ENCODE measurements around the gene PABPC1L. TPM values are rescaled to one million over a fixed set of nuclear protein-coding genes. Genes with fewer than 3 reads are reported as not detected.

PABPC1L gene
- total RNA-seq, 2 donors from 2014 or later: 58.2 to 113 TPM

GRCh38 chr20:44938637-44939036, 28.8 kb downstream of the PABPC1L start:
- Mint-ChIP-seq H3K4me1 (ENCODE audit: low read depth in 2 of 2) (peaks cover 0 to 7% of the 10 kb centered on the region in 2 donors), H3K27ac (no peak overlapping the region), H3K4me3 (no peak overlapping the region), H3K27me3 (no peaks in the 10 kb centered on the region), H3K36me3 (peaks cover 21% of the 10 kb centered on the region), H3K9me3 (no peaks in the 10 kb centered on the region)
- DNase-seq (ENCODE audit: low spot score) (no peak), ATAC-seq (no peak)

- no peak for ATAC-seq
- H3K27ac Mint-ChIP-seq: no peak overlapping the region
- peaks cover 20% of the 10 kb centered on the region for H3K36me3 Mint-ChIP-seq
These were observed 31.3 kb downstream of the PABPC1L start for GRCh38 chr20:44941120-44941691.

GRCh38 chr20:44942264-44942973, 32.6 kb downstream of the PABPC1L start:
- Mint-ChIP-seq H3K27me3 (no peaks in the 10 kb centered on the region), H3K4me3 (no peak overlapping the region), H3K36me3 (peaks cover 28% of the 10 kb centered on the region), H3K9me3 (no peaks in the 10 kb centered on the region), H3K27ac (no peak overlapping the region), H3K4me1 (ENCODE audit: low read depth in 2 of 2) (peaks cover 6 to 7% of the 10 kb centered on the region in 2 donors)
- ATAC-seq (peak in 1 of 2 donors; percentile 13), DNase-seq (ENCODE audit: low spot score) (no peak)

More at GRCh38 chr20:44941120-44941691, 31.3 kb downstream of the PABPC1L start:
- Mint-ChIP-seq H3K4me1 (ENCODE audit: low read depth in 2 of 2) (peaks cover under 1 to 7% of the 10 kb centered on the region in 2 donors), H3K27me3 (no peaks in the 10 kb centered on the region), H3K4me3 (no peak overlapping the region), H3K9me3 (no peaks in the 10 kb centered on the region)
- DNase-seq (ENCODE audit: low spot score): no peak

GRCh38 chr20:44943828-44944227, 34.0 kb downstream of the PABPC1L start:
- ATAC-seq: no peak
- Mint-ChIP-seq H3K4me3 (no peak overlapping the region), H3K4me1 (ENCODE audit: low read depth in 2 of 2) (peaks cover 6 to 7% of the 10 kb centered on the region in 2 donors), H3K9me3 (no peaks in the 10 kb centered on the region), H3K27me3 (no peaks in the 10 kb centered on the region), H3K27ac (no peak overlapping the region), H3K36me3 (peaks cover 28% of the 10 kb centered on the region)
- no peak for DNase-seq (ENCODE audit: low spot score)

- Mint-ChIP-seq H3K27me3 (no peaks in the 10 kb centered on the region), H3K9me3 (no peaks in the 10 kb centered on the region), H3K27ac (no peak overlapping the region), H3K4me3 (no peak overlapping the region), H3K4me1 (ENCODE audit: low read depth in 2 of 2) (peaks cover 6 to 9% of the 10 kb centered on the region in 2 donors), H3K36me3 (peaks cover 33% of the 10 kb centered on the region)
- no peak for DNase-seq (ENCODE audit: low spot score)
- ATAC-seq: no peak
These were observed 35.4 kb downstream of the PABPC1L start for GRCh38 chr20:44945261-44945660.

GRCh38 chr20:44946271-44946852, 36.5 kb downstream of the PABPC1L start:
- H3K36me3 Mint-ChIP-seq: peaks cover 34% of the 10 kb centered on the region
- no peak overlapping the region for H3K4me3 Mint-ChIP-seq
- DNase-seq (ENCODE audit: low spot score) (no peak), ATAC-seq (no peak)
- H3K9me3 Mint-ChIP-seq: no peaks in the 10 kb centered on the region
- H3K27me3 Mint-ChIP-seq: no peaks in the 10 kb centered on the region
- H3K27ac Mint-ChIP-seq: no peak overlapping the region
- H3K4me1 Mint-ChIP-seq (ENCODE audit: low read depth in 2 of 2): peaks cover 6% of the 10 kb centered on the region in 2 donors

GRCh38 chr20:44948107-44948506, 38.2 kb downstream of the PABPC1L start:
- Mint-ChIP-seq H3K27me3 (no peaks in the 10 kb centered on the region), H3K4me3 (no peak overlapping the region), H3K36me3 (peaks cover 36% of the 10 kb centered on the region), H3K4me1 (ENCODE audit: low read depth in 2 of 2) (peaks cover 8 to 14% of the 10 kb centered on the region in 2 donors), H3K27ac (no peak overlapping the region), H3K9me3 (no peaks in the 10 kb centered on the region)
- ATAC-seq (no peak), DNase-seq (ENCODE audit: low spot score) (no peak)

- no peak overlapping the region for H3K27ac Mint-ChIP-seq
These were observed 38.7 kb downstream of the PABPC1L start for GRCh38 chr20:44948513-44948912.

GRCh38 chr20:44950368-44950767, 40.5 kb downstream of the PABPC1L start:
- no peak overlapping the region for H3K4me3 Mint-ChIP-seq
- no peak for DNase-seq (ENCODE audit: low spot score)
- peaks cover 51% of the 10 kb centered on the region for H3K36me3 Mint-ChIP-seq
- peaks cover 14 to 24% of the 10 kb centered on the region in 2 donors for H3K4me1 Mint-ChIP-seq (ENCODE audit: low read depth in 2 of 2)
- ATAC-seq: no peak
- H3K27ac Mint-ChIP-seq: peak overlapping the region in 1 of 2 donors; percentile 27
- no peaks in the 10 kb centered on the region for H3K27me3 Mint-ChIP-seq
- no peaks in the 10 kb centered on the region for H3K9me3 Mint-ChIP-seq

More at GRCh38 chr20:44948513-44948912, 38.7 kb downstream of the PABPC1L start:
- Mint-ChIP-seq H3K36me3 (peaks cover 40% of the 10 kb centered on the region), H3K9me3 (no peaks in the 10 kb centered on the region), H3K27me3 (no peaks in the 10 kb centered on the region), H3K4me1 (ENCODE audit: low read depth in 2 of 2) (peaks cover 12 to 18% of the 10 kb centered on the region in 2 donors), H3K4me3 (no peak overlapping the region)
- DNase-seq (ENCODE audit: low spot score): no peak
- no peak for ATAC-seq

- H3K27me3 Mint-ChIP-seq: no peaks in the 10 kb centered on the region
- no peak overlapping the region for H3K4me3 Mint-ChIP-seq
These were observed 42.9 kb downstream of the PABPC1L start for GRCh38 chr20:44952731-44953130.

GRCh38 chr20:44954211-44954610, 44.4 kb downstream of the PABPC1L start:
- ATAC-seq: no peak
- no peaks in the 10 kb centered on the region for H3K27me3 Mint-ChIP-seq
- no peak overlapping the region for H3K27ac Mint-ChIP-seq
- H3K9me3 Mint-ChIP-seq: no peaks in the 10 kb centered on the region
- H3K4me1 Mint-ChIP-seq (ENCODE audit: low read depth in 2 of 2): peaks cover 31 to 37% of the 10 kb centered on the region in 2 donors
- no peak overlapping the region for H3K4me3 Mint-ChIP-seq
- H3K36me3 Mint-ChIP-seq: peaks cover 57% of the 10 kb centered on the region
- no peak for DNase-seq (ENCODE audit: low spot score)

More at GRCh38 chr20:44952731-44953130, 42.9 kb downstream of the PABPC1L start:
- Mint-ChIP-seq H3K36me3 (peaks cover 52% of the 10 kb centered on the region), H3K9me3 (no peaks in the 10 kb centered on the region), H3K4me1 (ENCODE audit: low read depth in 2 of 2) (peaks cover 19 to 25% of the 10 kb centered on the region in 2 donors), H3K27ac (peak overlapping the region; percentile 16 to 29)
- DNase-seq (ENCODE audit: low spot score): no peak
- ATAC-seq: no peak

- peaks cover 35 to 44% of the 10 kb centered on the region in 2 donors for H3K4me1 Mint-ChIP-seq (ENCODE audit: low read depth in 2 of 2)
- H3K36me3 Mint-ChIP-seq: peaks cover 52% of the 10 kb centered on the region
- no peaks in the 10 kb centered on the region for H3K9me3 Mint-ChIP-seq
- DNase-seq (ENCODE audit: low spot score) (no peak), ATAC-seq (no peak)
- no peak overlapping the region for H3K4me3 Mint-ChIP-seq
- no peaks in the 10 kb centered on the region for H3K27me3 Mint-ChIP-seq
- H3K27ac Mint-ChIP-seq: no peak overlapping the region
These were observed 45.4 kb downstream of the PABPC1L start for GRCh38 chr20:44955270-44955669.

- H3K4me1 Mint-ChIP-seq (ENCODE audit: low read depth in 2 of 2): peaks cover 41 to 50% of the 10 kb centered on the region in 2 donors
- H3K27ac Mint-ChIP-seq: no peak overlapping the region
These were observed 46.5 kb downstream of the PABPC1L start for GRCh38 chr20:44956410-44956809.

GRCh38 chr20:44958276-44958675, 48.4 kb downstream of the PABPC1L start:
- Mint-ChIP-seq H3K27me3 (no peaks in the 10 kb centered on the region), H3K4me1 (ENCODE audit: low read depth in 2 of 2) (peaks cover 42 to 50% of the 10 kb centered on the region in 2 donors), H3K36me3 (peaks cover 33% of the 10 kb centered on the region), H3K27ac (peak overlapping the region; percentile 63 to 88), H3K4me3 (peak overlapping the region; percentile 92), H3K9me3 (no peaks in the 10 kb centered on the region)
- DNase-seq (ENCODE audit: low spot score) (no peak), ATAC-seq (no peak)

More at GRCh38 chr20:44956410-44956809, 46.5 kb downstream of the PABPC1L start:
- peaks cover 44% of the 10 kb centered on the region for H3K36me3 Mint-ChIP-seq
- ATAC-seq: no peak
- no peaks in the 10 kb centered on the region for H3K27me3 Mint-ChIP-seq
- no peak for DNase-seq (ENCODE audit: low spot score)
- H3K4me3 Mint-ChIP-seq: peak overlapping the region; percentile 32
- H3K9me3 Mint-ChIP-seq: no peaks in the 10 kb centered on the region
